Tibial artery (tissue), 4 donors: ENCODE data around the gene P2RY13.

Source experiments
- DNase-seq, 2 donors: peaks; one replicate each; pipeline ENCODE4 v3.0.0-alpha.2; 2019
- H3K27ac ChIP-seq, 2 donors: fragments of 200-600 bp; sonication (generic) in 1 of 2; 1 replicate in 1 of 2; 2 replicates in 1 of 2; pipeline ENCODE4 v1.5.1; 2018 to 2019; ENCODE audit warnings: mild to moderate bottlenecking in 1 of 2
- H3K27me3 ChIP-seq, 2 donors: fragments of 200-600 bp; sonication (generic) in 1 of 2; one replicate each; pipeline versions ENCODE4 v1.5.1 to v1.6.0; 2016 to 2019
- H3K36me3 ChIP-seq, 3 donors: fragments of 200-600 bp; sonication (generic) in 2 of 3; one replicate each; pipeline ENCODE4 v1.5.1; 2016 to 2019; ENCODE audit warnings: mild to moderate bottlenecking in 2 of 3
- H3K4me1 ChIP-seq, 4 donors: fragments of 200-600 bp; sonication (generic) in 2 of 4; 1 replicate in 3 of 4; 2 replicates in 1 of 4; pipeline ENCODE4 v1.5.1; 2016 to 2019
- H3K4me3 ChIP-seq, 2 donors: fragments of 200-600 bp; sonication (generic) in 1 of 2; 1 replicate in 1 of 2; 2 replicates in 1 of 2; pipeline ENCODE4 v1.5.1; 2018 to 2019; ENCODE audit warnings: mild to moderate bottlenecking in 2 of 2
- H3K9me3 ChIP-seq, 3 donors: fragments of 200-600 bp; sonication (generic) in 1 of 3; one replicate each; pipeline ENCODE4 v1.5.1; 2016 to 2019
- CTCF ChIP-seq, 2 experiments: fragments of 200-600 bp in 1 of 2; fragments of 450-650 bp in 1 of 2; IDR thresholded peaks; one replicate each; pipeline ENCODE4 v1.5.1; 2017 to 2019; ENCODE audit warnings: antibody characterized with exemption in 2 of 2, mild to moderate bottlenecking in 1 of 2, moderate library complexity in 1 of 2
- intact Hi-C: fragments of 100-400 bp; cut with DNase I; formaldehyde crosslinking; loops from one replicate; pipeline ENCODE4 v1.15.0; 2023; ENCODE audit warnings: low total_unique reads

The P2RY13 gene

DNA sequence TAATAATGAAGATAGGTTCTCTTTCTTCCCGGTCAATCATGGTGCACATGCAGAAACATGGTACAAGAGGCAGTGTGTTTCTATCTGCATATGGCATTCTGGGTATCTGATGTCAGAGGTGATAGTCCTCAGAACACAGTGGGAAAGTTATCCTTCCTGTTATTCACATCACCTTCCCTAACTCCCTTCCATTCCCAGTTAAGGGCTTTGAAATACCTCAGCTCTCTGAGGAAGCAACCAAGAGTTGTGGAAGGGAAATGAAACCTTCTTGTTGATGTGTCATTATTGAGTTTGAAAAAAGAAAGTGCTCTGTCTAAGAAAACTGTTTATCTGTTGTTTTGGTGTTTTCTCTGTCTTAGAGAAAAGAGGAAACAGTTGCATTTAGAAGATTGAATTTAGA is 21.9 kb upstream of the P2RY13 start:
- H3K27ac ChIP-seq = no peak overlapping the region
- H3K4me3 ChIP-seq = no peak overlapping the region
- no peaks in the 10 kb centered on the region for H3K27me3 ChIP-seq
- DNase-seq = no peak
- no peak for TF ChIP-seq CTCF (IDR thresholded peaks at IDR 0.05)
- no peaks in the 10 kb centered on the region for H3K36me3 ChIP-seq
- no peaks in the 10 kb centered on the region for H3K9me3 ChIP-seq
- H3K4me1 ChIP-seq = no peaks in the 10 kb centered on the region
- intact Hi-C loops = no loop called here

DNA sequence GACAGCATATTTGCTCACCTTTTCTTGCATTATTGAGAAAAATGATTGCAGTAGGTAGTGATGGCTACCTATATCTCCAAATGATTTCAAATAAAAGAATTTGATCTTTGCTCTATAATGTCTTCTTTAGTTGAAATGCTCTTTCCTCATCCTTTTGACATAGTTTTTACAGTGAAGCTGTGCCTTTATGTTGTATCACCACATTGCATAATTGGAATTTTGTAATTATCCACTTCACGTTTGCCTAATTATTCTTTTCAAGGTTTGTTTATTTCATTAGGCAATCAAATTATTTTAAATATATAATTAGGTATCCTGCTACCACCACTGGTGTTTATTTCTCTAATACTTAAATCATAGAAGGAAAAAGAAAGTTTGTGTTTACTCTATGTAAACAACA is 21.3 kb upstream of the P2RY13 start:
- Histone ChIP-seq H3K9me3 (no peaks in the 10 kb centered on the region), H3K4me3 (no peak overlapping the region), H3K36me3 (no peaks in the 10 kb centered on the region), H3K27ac (no peak overlapping the region), H3K4me1 (peaks cover 0 to 3% (median 1%) of the 10 kb centered on the region in 4 donors), H3K27me3 (no peaks in the 10 kb centered on the region)
- TF ChIP-seq CTCF (IDR thresholded peaks at IDR 0.05) = no peak
- no peak for DNase-seq
- intact Hi-C loops = no loop called here

GRCh38 chr3:151347432-151347831 is 18.1 kb upstream of the P2RY13 start:
- Histone ChIP-seq H3K9me3 (no peaks in the 10 kb centered on the region), H3K4me3 (no peak overlapping the region), H3K4me1 (peaks cover 0 to 8% (median 2%) of the 10 kb centered on the region in 4 donors), H3K27me3 (no peaks in the 10 kb centered on the region), H3K27ac (no peak overlapping the region), H3K36me3 (no peaks in the 10 kb centered on the region)
- DNase-seq = peak; percentile 45 to 66
- TF ChIP-seq CTCF (IDR thresholded peaks at IDR 0.05) = no peak
- intact Hi-C loops = no loop called here

GRCh38 chr3:151346292-151346691 is 16.9 kb upstream of the P2RY13 start:
- TF ChIP-seq CTCF (IDR thresholded peaks at IDR 0.05) = no peak
- Histone ChIP-seq H3K4me3 (no peak overlapping the region), H3K4me1 (peaks cover 0 to 8% (median 2%) of the 10 kb centered on the region in 4 donors), H3K36me3 (no peaks in the 10 kb centered on the region), H3K27ac (no peak overlapping the region), H3K27me3 (no peaks in the 10 kb centered on the region), H3K9me3 (no peaks in the 10 kb centered on the region)
- intact Hi-C loops = no loop called here
- no peak for DNase-seq

- Histone ChIP-seq H3K4me3 (peak overlapping the region in 1 of 2 donors; percentile 31), H3K9me3 (no peaks in the 10 kb centered on the region), H3K27ac (peak overlapping the region in 1 of 2 donors; percentile 10), H3K27me3 (no peaks in the 10 kb centered on the region), H3K36me3 (no peaks in the 10 kb centered on the region), H3K4me1 (peaks cover 0 to 8% (median 2%) of the 10 kb centered on the region in 4 donors)
- intact Hi-C loops = no loop called here
- no peak for TF ChIP-seq CTCF (IDR thresholded peaks at IDR 0.05)
- DNase-seq = no peak
Observed at GRCh38 chr3:151345859-151346258, 16.5 kb upstream of the P2RY13 start.

GRCh38 chr3:151331696-151332095 is 2.3 kb upstream of the P2RY13 start:
- H3K36me3 ChIP-seq = no peaks in the 10 kb centered on the region
- H3K4me3 ChIP-seq = no peak overlapping the region
- TF ChIP-seq CTCF (IDR thresholded peaks at IDR 0.05) = no peak
- H3K4me1 ChIP-seq = peaks cover 0 to 7% (median 0%) of the 10 kb centered on the region in 4 donors
- H3K9me3 ChIP-seq = no peaks in the 10 kb centered on the region
- DNase-seq = no peak
- intact Hi-C loops = no loop called here
- H3K27ac ChIP-seq = no peak overlapping the region
- H3K27me3 ChIP-seq = no peaks in the 10 kb centered on the region
